GM12878 (cell line): ENCODE data around the gene MATN1. TPM values are rescaled to one million over a fixed set of nuclear protein-coding genes. Genes with fewer than 3 reads are reported as not detected.

ENCODE experiments used
- BHLHE40 ChIP-seq, 2 experiments: fragments of 450-650 bp in 1 of 2; IDR thresholded peaks; 2 replicates each; pipeline ENCODE4 v1.6.1; 2011 to 2017; ENCODE audit warnings: low read depth in 2 of 2, borderline replicate concordance in 1 of 2, improper control_type of control experiment in 1 of 2, low read length in 1 of 2, mild to moderate bottlenecking in 1 of 2
- BMI1 ChIP-seq: fragments of 450-650 bp; IDR thresholded peaks from 2 replicates; pipeline ENCODE4 v1.6.1; 2016; ENCODE audit warnings: mild to moderate bottlenecking, moderate library complexity, borderline replicate concordance
- CHD4 ChIP-seq: fragments of 200-600 bp; sonication (generic); IDR thresholded peaks from 2 replicates; pipeline ENCODE4 v1.6.1; 2016; ENCODE audit warnings: mild to moderate bottlenecking
- CREM ChIP-seq: IDR thresholded peaks from 2 replicates; pipeline ENCODE4 v1.6.1; 2014; ENCODE audit warnings: antibody characterized with exemption, low read depth
- EED ChIP-seq: sonication (generic); IDR thresholded peaks from 2 replicates; pipeline ENCODE4 v1.6.1; 2016; ENCODE audit warnings: antibody characterized with exemption, low read depth
- EGR1 ChIP-seq, 2 experiments: IDR thresholded peaks; 1 replicate in 1 of 2; 2 replicates in 1 of 2; pipeline ENCODE4 v1.6.1; 2011 to 2012; ENCODE audit warnings: low read depth in 2 of 2, low read length in 2 of 2, borderline replicate concordance in 1 of 2, mild to moderate bottlenecking in 1 of 2, moderate library complexity in 1 of 2
- EZH2 ChIP-seq: IDR thresholded peaks from 2 replicates; pipeline ENCODE4 v1.6.1; 2012; ENCODE audit warnings: low read depth, mild to moderate bottlenecking, control low read depth, inconsistent platforms, low read length, borderline replicate concordance; ENCODE audit not compliant: control insufficient read depth
- MEF2B ChIP-seq: fragments of 450-650 bp; IDR thresholded peaks from 2 replicates; pipeline ENCODE4 v1.6.1; 2018; ENCODE audit warnings: mild to moderate bottlenecking, moderate library complexity; ENCODE audit not compliant: partially characterized antibody, poor library complexity, severe bottlenecking
- MXI1 ChIP-seq: fragments of 150-350 bp; IDR thresholded peaks from 2 replicates; pipeline ENCODE4 v1.6.1; 2011; ENCODE audit warnings: low read depth, mild to moderate bottlenecking, inconsistent platforms, low read length, improper control_type of control experiment
- MYC ChIP-seq: IDR thresholded peaks from 2 replicates; pipeline ENCODE4 v1.6.1; 2011; ENCODE audit warnings: mild to moderate bottlenecking, low read length, moderate library complexity, inconsistent platforms; ENCODE audit not compliant: insufficient read depth, insufficient replicate concordance, insufficient read length, severe bottlenecking
- NFYA ChIP-seq: IDR thresholded peaks from 2 replicates; pipeline ENCODE4 v1.6.1; 2011; ENCODE audit warnings: low read depth, mild to moderate bottlenecking, low read length, improper control_type of control experiment, borderline replicate concordance
- NR2F1 ChIP-seq: fragments of 450-650 bp; conservative IDR thresholded peaks from 2 replicates; pipeline ENCODE4 v1.6.1; 2017; ENCODE audit warnings: mild to moderate bottlenecking
- PAX8 ChIP-seq: fragments of 450-650 bp; IDR thresholded peaks from 2 replicates; pipeline ENCODE4 v1.6.1; 2017; ENCODE audit warnings: mild to moderate bottlenecking, moderate library complexity
- PML ChIP-seq: IDR thresholded peaks from 2 replicates; pipeline ENCODE4 v1.6.1; 2012; ENCODE audit warnings: low read length, inconsistent platforms
- POU2F2 ChIP-seq: IDR thresholded peaks from 3 replicates; pipeline ENCODE4 v1.6.1; 2011; ENCODE audit warnings: low read depth, mild to moderate bottlenecking, low read length, borderline replicate concordance
- SIX5 ChIP-seq: IDR thresholded peaks from 2 replicates; pipeline ENCODE4 v1.6.1; 2011; ENCODE audit warnings: mild to moderate bottlenecking, low read depth, low read length, moderate library complexity; ENCODE audit not compliant: severe bottlenecking
- SPI1 ChIP-seq: IDR thresholded peaks from 2 replicates; pipeline ENCODE4 v1.6.1; 2011; ENCODE audit warnings: low read depth, mild to moderate bottlenecking, low read length, moderate library complexity, borderline replicate concordance; ENCODE audit not compliant: insufficient read depth
- SREBF1 ChIP-seq: IDR thresholded peaks from 2 replicates; pipeline ENCODE4 v1.6.1; 2012; ENCODE audit warnings: mild to moderate bottlenecking, low read length
- SUPT20H ChIP-seq: IDR thresholded peaks from 2 replicates; pipeline ENCODE4 v1.6.1; 2011; ENCODE audit warnings: low read depth, mild to moderate bottlenecking, low read length, moderate library complexity, borderline replicate concordance; ENCODE audit not compliant: control insufficient read depth
- TAF1 ChIP-seq: IDR thresholded peaks from 2 replicates; pipeline ENCODE4 v1.6.1; 2011; ENCODE audit warnings: mild to moderate bottlenecking, low read depth, low read length, borderline replicate concordance
- ZNF207 ChIP-seq: fragments of 450-650 bp; IDR thresholded peaks from 2 replicates; pipeline ENCODE4 v1.6.1; 2014; ENCODE audit warnings: antibody characterized with exemption, mild to moderate bottlenecking, borderline replicate concordance
- ZNF217 ChIP-seq: fragments of 450-650 bp; IDR thresholded peaks from 2 replicates; pipeline ENCODE4 v1.6.1; 2017; ENCODE audit warnings: antibody characterized with exemption, mild to moderate bottlenecking
- ZNF24 ChIP-seq: fragments of 450-650 bp; IDR thresholded peaks from 2 replicates; pipeline ENCODE4 v1.6.1; 2017; ENCODE audit warnings: antibody characterized with exemption, mild to moderate bottlenecking
- polyA plus RNA-seq, 11 experiments: library from polyadenylated mRNA; depleted of rRNA in 4 of 11; unstranded in 6 of 11; stranded (reverse) in 5 of 11; fragments of >200 nt; fragmentation: Nextera tagmentation in 4 of 11; fragmentation: Illumina TruSeq in 1 of 11; extraction: Ambion mirVana in 4 of 11; extraction: Trizol in 1 of 11; gene quantifications; 1 replicate in 1 of 11; 2 replicates in 10 of 11; pipeline versions ENCODE4 v1.2.1 to v1.2.3, GENCODE V29; 2011 to 2016; ENCODE audit warnings: inconsistent platforms in 2 of 11, missing spikeins in 2 of 11, low read depth in 1 of 11
- total RNA-seq, 4 experiments: library from RNA; depleted of rRNA in 3 of 4; stranded (reverse); fragments of >200 nt in 3 of 4; fragmentation: Illumina TruSeq in 1 of 4; extraction: Trizol in 1 of 4; gene quantifications; 2 replicates each; pipeline versions ENCODE4 v1.2.1 to v1.2.3, GENCODE V29; 2013 to 2021
- TF ChIP-seq, protein P1 (sequence below): IDR thresholded peaks from 2 replicates; pipeline ENCODE4 v1.6.1; 2011; ENCODE audit warnings: low read depth, low read length, improper control_type of control experiment, borderline replicate concordance
- TF ChIP-seq, protein P2 (sequence below): IDR thresholded peaks from 2 replicates; pipeline ENCODE4 v1.6.1; 2012; ENCODE audit warnings: mild to moderate bottlenecking, low read depth, low read length

Gene MATN1
- total and polyA plus RNA-seq, 10 of the 15 experiments (the other 5 are each of a cell fraction or from before 2014, with no cell fraction given) = 0.04 to 0.50 (median 0.10) TPM; not detected in 1

DNA sequence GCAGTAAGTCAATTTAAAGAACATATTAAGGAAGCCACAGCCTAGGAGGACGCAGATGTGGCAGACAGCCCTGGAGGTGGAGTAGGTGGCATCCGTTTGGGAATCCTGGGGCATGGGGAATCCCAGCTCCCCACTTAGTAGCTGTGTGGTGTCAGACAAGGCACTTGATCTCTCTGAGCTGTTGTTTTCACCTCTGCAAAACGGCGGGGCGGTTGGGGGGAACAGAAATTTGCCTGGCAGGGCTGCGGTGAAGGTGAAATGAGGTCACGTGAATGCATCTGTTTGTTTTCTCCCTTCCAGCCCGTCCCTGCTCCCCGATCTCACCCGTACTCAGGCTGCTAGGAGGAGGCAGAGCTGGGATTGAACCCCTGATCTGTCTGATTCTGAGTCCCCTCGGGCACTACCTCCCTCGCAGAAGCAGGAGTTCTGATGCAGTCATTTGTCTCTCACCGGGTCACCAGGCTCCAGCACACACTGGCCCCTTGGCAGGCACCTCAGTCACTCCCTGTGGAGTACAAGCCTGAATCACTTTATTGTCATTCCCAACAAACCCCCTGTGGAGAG is 36.4 kb upstream of the MATN1 start (continued):
- TF ChIP-seq PML (no peak), SIX5 (no peak), MYC (no peak), EED (peak; percentile 44; the same call in 1 of the 2 replicates), ZNF217 (peak; percentile 64; the same call in 1 of the 2 replicates), ZNF207 (no peak), POU2F2 (peak; percentile 68; the same call in 1 of the 3 replicates), NFYA (no peak), NR2F1 (peak; percentile 50; the same call in 1 of the 2 replicates), EGR1 (IDR thresholded peaks at IDR 0.05; ENCODE audit: borderline replicate concordance in 1 of 2, low read depth in 2 of 2, low read length in 2 of 2) (no peak), SUPT20H (no peak), ZNF24 (no peak), PAX8 (no peak), BHLHE40 (IDR thresholded peaks at IDR 0.05; ENCODE audit: borderline replicate concordance in 1 of 2, low read depth in 2 of 2, low read length in 1 of 2) (peak; percentile 95 to 96), SREBF1 (no peak), EZH2 (no peak), CREM (no peak; the same call in 1 of the 2 replicates), TAF1 (0 out of 2 replicates have a peak, but pooled peaks have one; percentile 17), CHD4 (no peak), MEF2B (no peak), BMI1 (no peak), MXI1 (no peak), SPI1 (no peak)
- TF ChIP-seq, protein P1, sequence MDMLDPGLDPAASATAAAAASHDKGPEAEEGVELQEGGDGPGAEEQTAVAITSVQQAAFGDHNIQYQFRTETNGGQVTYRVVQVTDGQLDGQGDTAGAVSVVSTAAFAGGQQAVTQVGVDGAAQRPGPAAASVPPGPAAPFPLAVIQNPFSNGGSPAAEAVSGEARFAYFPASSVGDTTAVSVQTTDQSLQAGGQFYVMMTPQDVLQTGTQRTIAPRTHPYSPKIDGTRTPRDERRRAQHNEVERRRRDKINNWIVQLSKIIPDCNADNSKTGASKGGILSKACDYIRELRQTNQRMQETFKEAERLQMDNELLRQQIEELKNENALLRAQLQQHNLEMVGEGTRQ = peak; percentile 12; the same call in 1 of the 2 replicates
- TF ChIP-seq, protein P2, sequence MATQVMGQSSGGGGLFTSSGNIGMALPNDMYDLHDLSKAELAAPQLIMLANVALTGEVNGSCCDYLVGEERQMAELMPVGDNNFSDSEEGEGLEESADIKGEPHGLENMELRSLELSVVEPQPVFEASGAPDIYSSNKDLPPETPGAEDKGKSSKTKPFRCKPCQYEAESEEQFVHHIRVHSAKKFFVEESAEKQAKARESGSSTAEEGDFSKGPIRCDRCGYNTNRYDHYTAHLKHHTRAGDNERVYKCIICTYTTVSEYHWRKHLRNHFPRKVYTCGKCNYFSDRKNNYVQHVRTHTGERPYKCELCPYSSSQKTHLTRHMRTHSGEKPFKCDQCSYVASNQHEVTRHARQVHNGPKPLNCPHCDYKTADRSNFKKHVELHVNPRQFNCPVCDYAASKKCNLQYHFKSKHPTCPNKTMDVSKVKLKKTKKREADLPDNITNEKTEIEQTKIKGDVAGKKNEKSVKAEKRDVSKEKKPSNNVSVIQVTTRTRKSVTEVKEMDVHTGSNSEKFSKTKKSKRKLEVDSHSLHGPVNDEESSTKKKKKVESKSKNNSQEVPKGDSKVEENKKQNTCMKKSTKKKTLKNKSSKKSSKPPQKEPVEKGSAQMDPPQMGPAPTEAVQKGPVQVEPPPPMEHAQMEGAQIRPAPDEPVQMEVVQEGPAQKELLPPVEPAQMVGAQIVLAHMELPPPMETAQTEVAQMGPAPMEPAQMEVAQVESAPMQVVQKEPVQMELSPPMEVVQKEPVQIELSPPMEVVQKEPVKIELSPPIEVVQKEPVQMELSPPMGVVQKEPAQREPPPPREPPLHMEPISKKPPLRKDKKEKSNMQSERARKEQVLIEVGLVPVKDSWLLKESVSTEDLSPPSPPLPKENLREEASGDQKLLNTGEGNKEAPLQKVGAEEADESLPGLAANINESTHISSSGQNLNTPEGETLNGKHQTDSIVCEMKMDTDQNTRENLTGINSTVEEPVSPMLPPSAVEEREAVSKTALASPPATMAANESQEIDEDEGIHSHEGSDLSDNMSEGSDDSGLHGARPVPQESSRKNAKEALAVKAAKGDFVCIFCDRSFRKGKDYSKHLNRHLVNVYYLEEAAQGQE = no peak
